HepG2 (cell line): ENCODE results near the gene MEA1. TPM values are rescaled to one million over a fixed set of nuclear protein-coding genes. Genes with fewer than 3 reads are reported as not detected.
A peak's percentile ranks its signal among the peaks of the same experiment; 100 is the strongest.

Source experiments
- HMGXB3 ChIP-seq: sonication (generic); formaldehyde crosslinking; IDR thresholded peaks from 2 replicates; pipeline ENCODE4 v1.4.0; 2020; ENCODE audit warnings: missing genetic modification reagents, borderline replicate concordance
- HOXA3 ChIP-seq: sonication (generic); formaldehyde crosslinking; IDR thresholded peaks from 2 replicates; pipeline ENCODE4 v1.5.0; 2020; ENCODE audit warnings: missing genetic modification reagents
- KDM4B ChIP-seq: sonication (generic); formaldehyde crosslinking; IDR thresholded peaks from 2 replicates; pipeline ENCODE4 v1.4.0; 2020; ENCODE audit warnings: missing genetic modification reagents
- MAFF ChIP-seq: IDR thresholded peaks from 2 replicates; pipeline ENCODE4 v1.6.1; 2011; ENCODE audit warnings: low read depth, low read length, improper control_type of control experiment
- RORA ChIP-seq: sonication (generic); formaldehyde crosslinking; IDR thresholded peaks from 2 replicates; pipeline ENCODE4 v1.5.0; 2020; ENCODE audit warnings: mild to moderate bottlenecking, missing genetic modification reagents, moderate library complexity
- ZFP1 ChIP-seq: IDR thresholded peaks from 2 replicates; pipeline ENCODE4 v1.6.1; 2016
- ZNF17 ChIP-seq: sonication (generic); formaldehyde crosslinking; IDR thresholded peaks from 2 replicates; pipeline ENCODE4 v1.5.0; 2020; ENCODE audit warnings: mild to moderate bottlenecking, missing genetic modification reagents
- ZNF276 ChIP-seq: sonication (generic); formaldehyde crosslinking; IDR thresholded peaks from 2 replicates; pipeline ENCODE4 v1.4.0; 2020; ENCODE audit warnings: mild to moderate bottlenecking, low read depth, missing genetic modification reagents
- ZNF317 ChIP-seq: sonication (generic); formaldehyde crosslinking; IDR thresholded peaks from 2 replicates; pipeline ENCODE4 v1.5.0; 2020; ENCODE audit warnings: mild to moderate bottlenecking, missing genetic modification reagents
- ZNF414 ChIP-seq: sonication (generic); formaldehyde crosslinking; IDR thresholded peaks from 2 replicates; pipeline ENCODE4 v1.5.0; 2020; ENCODE audit warnings: missing genetic modification reagents
- ZNF468 ChIP-seq: sonication (generic); formaldehyde crosslinking; IDR thresholded peaks from 2 replicates; pipeline ENCODE4 v1.8.0; 2022; ENCODE audit warnings: mild to moderate bottlenecking, moderate library complexity, missing genetic modification reagents
- ZNF740 ChIP-seq: sonication (generic); formaldehyde crosslinking; IDR thresholded peaks from 2 replicates; pipeline ENCODE4 v1.4.0; 2020; ENCODE audit warnings: missing genetic modification reagents
- polyA plus RNA-seq, 8 experiments: library from polyadenylated mRNA; depleted of rRNA in 3 of 8; stranded (reverse) in 7 of 8; unstranded in 1 of 8; fragments of >200 nt; fragmentation: Illumina TruSeq in 4 of 8; extraction: Trizol in 4 of 8; gene quantifications; 2 replicates each; pipeline versions ENCODE4 v1.2.1 to v1.2.3, GENCODE V29; 2011 to 2016; ENCODE audit warnings: low read depth in 4 of 8, missing spikeins in 1 of 8, mixed read lengths in 1 of 8; ENCODE audit not compliant: insufficient read depth in 1 of 8
- total RNA-seq, 5 experiments: library from RNA; depleted of rRNA; stranded (reverse); fragments of >200 nt; fragmentation: Illumina TruSeq; extraction: Trizol; gene quantifications; 2 replicates each; pipeline ENCODE4 v1.2.3, GENCODE V29; 2016; ENCODE audit warnings: low read depth in 1 of 5
- TF ChIP-seq, protein P1 (sequence below): sonication (generic); formaldehyde crosslinking; IDR thresholded peaks from 2 replicates; pipeline ENCODE4 v1.4.0; 2020; ENCODE audit warnings: missing genetic modification reagents, mild to moderate bottlenecking, borderline replicate concordance
- TF ChIP-seq, protein P2 (sequence below): sonication (generic); formaldehyde crosslinking; IDR thresholded peaks from 2 replicates; pipeline ENCODE4 v1.4.0; 2020; ENCODE audit warnings: missing genetic modification reagents, borderline replicate concordance

Gene MEA1
- total and polyA plus RNA-seq, 2 of the 13 experiments (the other 11 are each of a cell fraction or from before 2014, with no cell fraction given): 75.6 to 86.2 TPM

DNA sequence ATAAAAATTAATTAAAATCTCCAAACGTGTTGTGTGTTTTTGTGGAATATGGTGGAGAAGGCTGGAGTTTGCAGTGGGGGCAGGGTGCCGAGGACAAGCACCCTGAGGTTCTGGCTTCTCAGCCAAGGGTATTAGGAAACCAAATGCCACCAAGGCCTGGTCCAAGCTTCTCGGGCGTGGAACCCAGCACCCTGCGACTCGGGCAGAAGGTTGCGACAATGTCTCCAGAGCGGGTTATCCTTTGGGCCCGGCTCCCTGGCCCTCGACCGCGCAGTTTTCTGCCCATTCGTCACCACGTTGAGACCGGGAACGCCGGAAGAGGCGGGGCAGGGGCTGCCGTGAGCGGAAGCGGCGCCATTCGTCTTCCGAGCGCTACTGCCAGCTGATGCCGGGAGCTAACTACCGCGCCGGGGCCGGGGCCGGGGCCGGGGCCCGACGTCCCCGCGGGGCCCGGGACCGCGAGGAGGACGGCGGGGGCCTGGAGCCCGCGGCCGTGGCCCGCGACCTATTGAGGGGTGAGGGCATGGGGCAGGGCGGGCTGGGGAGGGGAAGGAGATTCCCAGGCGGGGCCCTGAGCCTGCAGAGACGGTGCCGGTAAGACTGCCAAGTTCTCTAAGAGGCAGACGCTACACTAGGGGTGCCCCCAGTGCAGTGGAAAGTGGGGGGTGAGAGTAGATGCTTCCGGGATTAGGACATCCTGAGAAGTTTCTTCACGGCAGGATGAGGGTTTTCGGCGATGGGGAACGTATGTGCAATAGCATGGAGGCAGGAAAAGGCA, 7.7 kb upstream of the MEA1 start, which contains the start of gene RRP36 (continued):
- peak; percentile 87; the same call in 1 of the 2 replicates for TF ChIP-seq ZNF414
- no peak for TF ChIP-seq RORA (CRISPR knock-in tag)
- TF ChIP-seq ZNF317: peak; percentile 73
- no peak for TF ChIP-seq HMGXB3 (CRISPR knock-in tag)
- peak; percentile 69; the same call in 1 of the 2 replicates for TF ChIP-seq ZNF740 (CRISPR knock-in tag)
- TF ChIP-seq ZNF276 (CRISPR knock-in tag): no peak
- TF ChIP-seq ZNF17 (CRISPR knock-in tag): no peak
- no peak for TF ChIP-seq MAFF
- TF ChIP-seq ZFP1: no peak
- TF ChIP-seq ZNF468 (CRISPR knock-in tag): 0 out of 2 replicates have a peak, but pooled peaks have one; percentile 52
- TF ChIP-seq, protein P1, sequence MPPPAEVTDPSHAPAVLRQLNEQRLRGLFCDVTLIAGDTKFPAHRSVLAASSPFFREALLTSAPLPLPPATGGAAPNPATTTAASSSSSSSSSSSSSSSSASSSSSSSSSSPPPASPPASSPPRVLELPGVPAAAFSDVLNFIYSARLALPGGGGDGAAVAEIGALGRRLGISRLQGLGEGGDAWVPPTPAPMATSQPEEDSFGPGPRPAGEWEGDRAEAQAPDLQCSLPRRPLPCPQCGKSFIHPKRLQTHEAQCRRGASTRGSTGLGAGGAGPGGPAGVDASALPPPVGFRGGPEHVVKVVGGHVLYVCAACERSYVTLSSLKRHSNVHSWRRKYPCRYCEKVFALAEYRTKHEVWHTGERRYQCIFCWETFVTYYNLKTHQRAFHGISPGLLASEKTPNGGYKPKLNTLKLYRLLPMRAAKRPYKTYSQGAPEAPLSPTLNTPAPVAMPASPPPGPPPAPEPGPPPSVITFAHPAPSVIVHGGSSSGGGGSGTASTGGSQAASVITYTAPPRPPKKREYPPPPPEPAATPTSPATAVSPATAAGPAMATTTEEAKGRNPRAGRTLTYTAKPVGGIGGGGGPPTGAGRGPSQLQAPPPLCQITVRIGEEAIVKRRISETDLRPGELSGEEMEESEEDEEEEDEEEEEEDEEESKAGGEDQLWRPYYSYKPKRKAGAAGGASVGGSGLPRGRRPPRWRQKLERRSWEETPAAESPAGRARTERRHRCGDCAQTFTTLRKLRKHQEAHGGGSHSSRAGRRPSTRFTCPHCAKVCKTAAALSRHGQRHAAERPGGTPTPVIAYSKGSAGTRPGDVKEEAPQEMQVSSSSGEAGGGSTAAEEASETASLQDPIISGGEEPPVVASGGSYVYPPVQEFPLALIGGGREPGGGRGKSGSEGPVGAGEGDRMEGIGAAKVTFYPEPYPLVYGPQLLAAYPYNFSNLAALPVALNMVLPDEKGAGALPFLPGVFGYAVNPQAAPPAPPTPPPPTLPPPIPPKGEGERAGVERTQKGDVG: no peak
- TF ChIP-seq KDM4B (CRISPR knock-in tag): 0 out of 2 replicates have a peak, but pooled peaks have one; percentile 34
- TF ChIP-seq, protein P2, sequence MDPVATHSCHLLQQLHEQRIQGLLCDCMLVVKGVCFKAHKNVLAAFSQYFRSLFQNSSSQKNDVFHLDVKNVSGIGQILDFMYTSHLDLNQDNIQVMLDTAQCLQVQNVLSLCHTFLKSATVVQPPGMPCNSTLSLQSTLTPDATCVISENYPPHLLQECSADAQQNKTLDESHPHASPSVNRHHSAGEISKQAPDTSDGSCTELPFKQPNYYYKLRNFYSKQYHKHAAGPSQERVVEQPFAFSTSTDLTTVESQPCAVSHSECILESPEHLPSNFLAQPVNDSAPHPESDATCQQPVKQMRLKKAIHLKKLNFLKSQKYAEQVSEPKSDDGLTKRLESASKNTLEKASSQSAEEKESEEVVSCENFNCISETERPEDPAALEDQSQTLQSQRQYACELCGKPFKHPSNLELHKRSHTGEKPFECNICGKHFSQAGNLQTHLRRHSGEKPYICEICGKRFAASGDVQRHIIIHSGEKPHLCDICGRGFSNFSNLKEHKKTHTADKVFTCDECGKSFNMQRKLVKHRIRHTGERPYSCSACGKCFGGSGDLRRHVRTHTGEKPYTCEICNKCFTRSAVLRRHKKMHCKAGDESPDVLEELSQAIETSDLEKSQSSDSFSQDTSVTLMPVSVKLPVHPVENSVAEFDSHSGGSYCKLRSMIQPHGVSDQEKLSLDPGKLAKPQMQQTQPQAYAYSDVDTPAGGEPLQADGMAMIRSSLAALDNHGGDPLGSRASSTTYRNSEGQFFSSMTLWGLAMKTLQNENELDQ: 0 out of 2 replicates have a peak, but pooled peaks have one; percentile 35
- peak; percentile 93 for TF ChIP-seq HOXA3
